Ascending aorta (tissue), 2 donors: Measurements from ENCODE around the gene CHST4. TPM values are rescaled to one million over a fixed set of nuclear protein-coding genes. Genes with fewer than 3 reads are reported as not detected.

Experiments used
- DNase-seq, 2 donors: peaks; one replicate each; pipeline ENCODE4 v3.0.0-alpha.2; 2019; ENCODE audit warnings: low spot score in 2 of 2
- H3K27ac ChIP-seq, 2 donors: fragments of 200-600 bp; sonication (generic); one replicate each; pipeline ENCODE4 v1.5.1; 2016 to 2017; ENCODE audit warnings: mild to moderate bottlenecking in 1 of 2
- H3K27me3 ChIP-seq: fragments of 200-600 bp; sonication (generic); one replicate; pipeline ENCODE4 v1.5.1; 2017
- H3K36me3 ChIP-seq, 2 donors: fragments of 200-600 bp; sonication (generic); one replicate each; pipeline ENCODE4 v1.5.1; 2016
- H3K4me1 ChIP-seq, 2 donors: fragments of 200-600 bp; sonication (generic); one replicate each; pipeline ENCODE4 v1.5.1; 2016 to 2017; ENCODE audit warnings: mild to moderate bottlenecking in 1 of 2
- H3K4me3 ChIP-seq, 2 donors: fragments of 200-600 bp; sonication (generic); one replicate each; pipeline ENCODE4 v1.5.1; 2016 to 2017; ENCODE audit warnings: mild to moderate bottlenecking in 1 of 2
- H3K9me3 ChIP-seq, 2 donors: fragments of 200-600 bp; sonication (generic); one replicate each; pipeline ENCODE4 v1.5.1; 2016
- intact Hi-C: fragments of 100-400 bp; cut with DNase I; formaldehyde crosslinking; loops from one replicate; pipeline ENCODE4 v1.15.1; 2023
- total RNA-seq: library from RNA; depleted of rRNA; stranded (reverse); fragments of >200 nt; gene quantifications from one replicate; pipeline ENCODE4 v1.1.0, GENCODE V29; 2016
- TF ChIP-seq, protein P1 (sequence below), 3 experiments: fragments of 200-600 bp in 2 of 3; fragments of 450-650 bp in 1 of 3; sonication (generic) in 2 of 3; IDR thresholded peaks; one replicate each; pipeline ENCODE4 v1.5.1; 2016 to 2019; ENCODE audit warnings: antibody characterized with exemption in 3 of 3, mild to moderate bottlenecking in 1 of 3, moderate library complexity in 1 of 3

CHST4 gene
- total RNA-seq: not detected

DNA sequence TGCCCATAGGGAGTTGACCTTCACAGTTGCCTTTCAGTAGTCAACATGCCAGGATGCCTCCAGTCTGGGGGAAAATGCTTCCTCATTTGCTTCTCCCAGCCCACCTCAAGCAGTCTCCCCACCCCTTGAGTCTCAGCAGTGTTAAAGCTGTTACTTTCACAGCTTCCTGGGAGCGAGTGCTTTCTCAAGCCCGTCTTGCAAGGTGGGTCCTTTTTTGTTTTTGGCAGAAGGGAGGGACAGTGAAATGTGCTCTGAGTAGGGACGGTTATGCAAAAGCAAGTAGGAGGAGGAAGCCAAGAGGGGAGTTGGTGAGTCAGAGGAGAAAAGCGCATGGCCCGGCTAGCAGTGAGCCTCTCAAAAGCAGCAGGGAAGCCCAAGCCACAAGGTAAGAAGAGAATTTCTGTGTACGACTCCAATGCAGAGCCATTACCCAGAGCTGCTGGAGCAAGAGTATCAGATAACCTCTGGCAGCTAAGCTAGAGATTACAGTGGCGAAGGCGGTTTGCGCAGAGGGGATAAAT lies at the start of gene CHST4:
TSS of gene CHST4 (plus strand) at position 316 of the 521 bp plus-strand sequence. CDS start 10,252 bp downstream, outside the sequence.
- Histone ChIP-seq H3K4me1 (no peaks in the 10 kb centered on the region), H3K36me3 (no peaks in the 10 kb centered on the region), H3K27me3 (no peaks in the 10 kb centered on the region), H3K27ac (no peak within 1 kb of the TSS), H3K4me3 (no peak within 1 kb of the TSS), H3K9me3 (no peaks in the 10 kb centered on the region)
- DNase-seq: no peak
- intact Hi-C loops: no loop called here
- TF ChIP-seq, protein P1, sequence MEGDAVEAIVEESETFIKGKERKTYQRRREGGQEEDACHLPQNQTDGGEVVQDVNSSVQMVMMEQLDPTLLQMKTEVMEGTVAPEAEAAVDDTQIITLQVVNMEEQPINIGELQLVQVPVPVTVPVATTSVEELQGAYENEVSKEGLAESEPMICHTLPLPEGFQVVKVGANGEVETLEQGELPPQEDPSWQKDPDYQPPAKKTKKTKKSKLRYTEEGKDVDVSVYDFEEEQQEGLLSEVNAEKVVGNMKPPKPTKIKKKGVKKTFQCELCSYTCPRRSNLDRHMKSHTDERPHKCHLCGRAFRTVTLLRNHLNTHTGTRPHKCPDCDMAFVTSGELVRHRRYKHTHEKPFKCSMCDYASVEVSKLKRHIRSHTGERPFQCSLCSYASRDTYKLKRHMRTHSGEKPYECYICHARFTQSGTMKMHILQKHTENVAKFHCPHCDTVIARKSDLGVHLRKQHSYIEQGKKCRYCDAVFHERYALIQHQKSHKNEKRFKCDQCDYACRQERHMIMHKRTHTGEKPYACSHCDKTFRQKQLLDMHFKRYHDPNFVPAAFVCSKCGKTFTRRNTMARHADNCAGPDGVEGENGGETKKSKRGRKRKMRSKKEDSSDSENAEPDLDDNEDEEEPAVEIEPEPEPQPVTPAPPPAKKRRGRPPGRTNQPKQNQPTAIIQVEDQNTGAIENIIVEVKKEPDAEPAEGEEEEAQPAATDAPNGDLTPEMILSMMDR (IDR thresholded peaks at IDR 0.05): no peak

DNA sequence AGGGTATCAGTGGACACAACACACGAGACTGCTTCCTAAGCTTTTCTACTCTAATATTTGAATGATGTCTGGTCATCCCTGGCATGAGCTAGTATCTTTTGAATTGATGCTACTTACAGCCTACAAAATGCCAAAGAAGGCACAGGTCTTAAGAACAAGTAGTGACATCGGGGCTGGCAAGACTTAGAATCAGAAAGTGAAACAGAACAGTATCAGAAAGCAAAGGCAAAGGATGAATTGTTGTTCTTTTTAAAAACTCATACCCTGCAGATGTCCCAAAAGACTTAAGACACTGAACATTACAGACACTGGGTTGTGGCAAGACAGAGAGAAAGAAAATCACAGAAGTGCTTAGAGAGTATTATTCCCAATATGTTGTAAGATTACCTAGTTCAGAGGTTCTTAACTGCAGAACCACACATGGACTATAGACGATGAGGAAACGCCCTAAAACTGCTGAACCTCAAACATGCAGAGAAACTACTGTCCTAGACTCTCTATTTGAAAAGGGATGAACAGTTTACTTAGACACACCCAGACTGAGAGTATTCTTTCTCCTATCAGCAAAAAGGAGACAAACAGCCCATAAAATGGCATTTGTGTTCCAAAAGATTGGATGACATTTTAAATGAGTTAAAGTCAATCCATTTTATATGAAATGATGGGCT lies 49.6 kb upstream of the CHST4 start:
- H3K4me3 ChIP-seq: no peak overlapping the region
- no peaks in the 10 kb centered on the region for H3K27me3 ChIP-seq
- TF ChIP-seq, protein P1 (IDR thresholded peaks at IDR 0.05): no peak
- intact Hi-C loops: no loop called here
- H3K27ac ChIP-seq: no peak overlapping the region
- no peaks in the 10 kb centered on the region for H3K4me1 ChIP-seq
- peaks cover 27 to 45% of the 10 kb centered on the region in 2 donors for H3K36me3 ChIP-seq
- DNase-seq: no peak
- no peaks in the 10 kb centered on the region for H3K9me3 ChIP-seq

DNA sequence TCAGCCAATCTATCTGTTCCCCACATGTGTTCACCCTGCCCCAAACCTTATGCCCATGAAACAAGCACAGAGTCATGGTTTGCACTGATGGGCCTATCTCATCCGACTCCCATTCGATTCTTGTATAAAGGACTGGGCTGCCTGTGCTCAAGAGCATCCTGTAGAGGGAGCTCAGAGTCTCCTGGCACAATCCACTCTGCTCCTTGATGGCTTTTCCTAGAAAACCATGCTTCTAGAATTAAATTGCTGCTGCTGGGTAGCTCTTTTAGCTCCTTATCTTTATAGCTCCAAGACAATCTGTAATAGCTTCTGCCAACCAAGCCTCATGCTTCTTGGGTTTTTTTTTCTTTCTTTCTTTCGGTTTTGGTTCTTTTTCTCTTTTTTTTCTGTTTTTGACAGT lies 46.8 kb upstream of the CHST4 start:
- H3K4me3 ChIP-seq: no peak overlapping the region
- DNase-seq: no peak
- TF ChIP-seq, protein P1 (IDR thresholded peaks at IDR 0.05): no peak
- peaks cover 27 to 42% of the 10 kb centered on the region in 2 donors for H3K36me3 ChIP-seq
- no peaks in the 10 kb centered on the region for H3K27me3 ChIP-seq
- no peaks in the 10 kb centered on the region for H3K9me3 ChIP-seq
- intact Hi-C loops: no loop called here
- peaks cover 0 to 3% of the 10 kb centered on the region in 2 donors for H3K4me1 ChIP-seq
- no peak overlapping the region for H3K27ac ChIP-seq

DNA sequence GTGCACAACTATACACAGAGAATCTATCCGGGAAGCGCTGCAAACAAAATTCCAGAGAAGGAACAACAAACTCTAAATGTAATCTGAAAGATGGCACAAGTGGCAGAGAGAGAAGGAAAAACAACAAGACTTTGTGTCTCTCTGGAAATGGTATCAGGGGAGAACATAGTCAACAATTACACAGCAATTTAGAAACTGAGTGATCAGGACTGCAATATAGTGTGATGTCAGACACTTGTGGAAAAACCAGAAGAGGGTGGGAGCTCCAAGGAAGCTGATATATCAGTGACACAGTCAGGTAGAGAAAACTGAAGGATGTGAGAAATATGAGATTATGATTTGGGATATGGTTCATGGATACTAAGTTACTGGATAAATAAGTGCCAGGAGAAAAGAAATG lies 45.3 kb upstream of the CHST4 start:
- intact Hi-C loops: no loop called here
- Histone ChIP-seq H3K4me1 (peaks cover 0 to 6% of the 10 kb centered on the region in 2 donors), H3K27me3 (no peaks in the 10 kb centered on the region), H3K9me3 (no peaks in the 10 kb centered on the region), H3K4me3 (no peak overlapping the region), H3K27ac (no peak overlapping the region), H3K36me3 (peaks cover 22 to 28% of the 10 kb centered on the region in 2 donors)
- TF ChIP-seq, protein P1 (IDR thresholded peaks at IDR 0.05): no peak
- DNase-seq: no peak

DNA sequence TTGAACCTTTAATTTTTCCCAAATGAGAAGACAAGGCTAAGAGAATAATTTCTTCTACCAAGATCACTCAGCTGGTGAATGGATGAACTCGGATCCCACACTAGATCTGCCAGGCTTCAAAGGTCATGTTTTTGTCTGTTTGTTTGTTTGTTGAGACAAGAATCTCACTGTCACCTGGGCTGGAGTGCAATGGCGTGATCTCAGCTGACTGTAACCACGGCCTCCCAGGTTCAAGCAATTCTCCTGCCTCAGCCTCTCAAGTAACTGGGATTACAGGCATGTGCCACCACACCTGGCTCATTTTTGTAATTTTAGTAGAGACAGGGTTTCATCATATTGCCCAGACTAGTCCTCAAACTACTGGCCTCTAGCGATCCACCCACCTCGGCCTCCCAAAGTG lies 43.7 kb upstream of the CHST4 start:
- H3K9me3 ChIP-seq: no peaks in the 10 kb centered on the region
- intact Hi-C loops: no loop called here
- TF ChIP-seq, protein P1 (IDR thresholded peaks at IDR 0.05): no peak

More for the DNA sequence above, 43.7 kb upstream of the CHST4 start:
- H3K27ac ChIP-seq: no peak overlapping the region
- peaks cover 8 to 13% of the 10 kb centered on the region in 2 donors for H3K36me3 ChIP-seq
- no peaks in the 10 kb centered on the region for H3K27me3 ChIP-seq
- no peak for DNase-seq
- peaks cover 0 to 6% of the 10 kb centered on the region in 2 donors for H3K4me1 ChIP-seq
- no peak overlapping the region for H3K4me3 ChIP-seq
